GM18867 (cell line): Measurements from ENCODE around the gene MMD.
A peak's percentile ranks its signal among the peaks of the same experiment; 100 is the strongest.
"Not testable (repeated sequence)": the region's sequence is repeated elsewhere in the genome, so short reads cannot be mapped to it uniquely, and the experiment has no call there.

Experiments
- ATAC-seq: cut with Tn5 transposase; IDR thresholded peaks from one replicate; pipeline ENCODE4 v1.9.1; 2021; ENCODE audit warnings: mild to moderate bottlenecking, moderate library complexity; ENCODE audit not compliant: unreplicated experiment

The MMD gene

GRCh38 chr17:55444471-55445441, 23.1 kb upstream of the MMD start:
- ATAC-seq: peak; percentile 56

GRCh38 chr17:55443904-55444303, 22.3 kb upstream of the MMD start:
- ATAC-seq: no peak

GRCh38 chr17:55442953-55443683, 21.5 kb upstream of the MMD start:
- ATAC-seq: no peak

- ATAC-seq: no peak
Measured at GRCh38 chr17:55442462-55442861, 20.8 kb upstream of the MMD start.

- no peak for ATAC-seq
Measured at GRCh38 chr17:55441544-55441943, 19.9 kb upstream of the MMD start.

- no peak for ATAC-seq
Measured at GRCh38 chr17:55440391-55440790, 18.8 kb upstream of the MMD start.

- peak; percentile 72 for ATAC-seq
Measured at GRCh38 chr17:55437159-55437605, 15.5 kb upstream of the MMD start.

GRCh38 chr17:55436224-55437158, 14.9 kb upstream of the MMD start:
- ATAC-seq: peak; percentile 14

GRCh38 chr17:55435408-55435807, 13.8 kb upstream of the MMD start:
- no peak for ATAC-seq

GRCh38 chr17:55434721-55435120, 13.1 kb upstream of the MMD start:
- no peak for ATAC-seq

- no peak for ATAC-seq
Measured at GRCh38 chr17:55433629-55434422, 12.2 kb upstream of the MMD start.

GRCh38 chr17:55433029-55433628, 11.5 kb upstream of the MMD start:
- ATAC-seq: no peak

- ATAC-seq: no peak
Measured at GRCh38 chr17:55432358-55433028, 10.9 kb upstream of the MMD start.

GRCh38 chr17:55431914-55432313, 10.3 kb upstream of the MMD start:
- ATAC-seq: not testable (repeated sequence)

GRCh38 chr17:55430541-55431288, 9.1 kb upstream of the MMD start:
- no peak for ATAC-seq

- ATAC-seq: peak; percentile 27
Measured at GRCh38 chr17:55427587-55427882, 5.9 kb upstream of the MMD start.

- ATAC-seq: peak; percentile 56
Measured at GRCh38 chr17:55426851-55427586, 5.4 kb upstream of the MMD start.
